Loucy (cell line): ENCODE results near the gene CCDC134.

Experiments used
- CTCF ChIP-seq: fragments of 200-600 bp; sonication (generic); conservative IDR thresholded peaks from 2 replicates; pipeline ENCODE4 v1.5.1; 2014; ENCODE audit warnings: mild to moderate bottlenecking, antibody characterized with exemption, low read length
- EZH2phosphoT487 ChIP-seq: fragments of 200-600 bp; IDR thresholded peaks from 2 replicates; pipeline ENCODE4 v1.6.1; 2018; ENCODE audit warnings: antibody characterized with exemption, mild to moderate bottlenecking, moderate library complexity, borderline replicate concordance

- TF ChIP-seq CTCF: no peak
- no peak for TF ChIP-seq EZH2phosphoT487
These were observed 38.6 kb downstream of the CCDC134 start for GRCh38 chr22:41838842-41839618.
